22Rv1 (cell line): ENCODE results near the gene AIRE.

ENCODE experiments used
- CTCF ChIP-seq: fragments of 450-650 bp; IDR thresholded peaks from 2 replicates; pipeline ENCODE4 v1.5.1; 2017; ENCODE audit warnings: mild to moderate bottlenecking
- ZFX ChIP-seq: fragments of 450-650 bp; IDR thresholded peaks from 2 replicates; pipeline ENCODE4 v1.6.1; 2017; ENCODE audit warnings: antibody characterized with exemption, borderline replicate concordance

- TF ChIP-seq CTCF (no peak), ZFX (no peak)
Observed at GRCh38 chr21:44317241-44317782, 31.6 kb downstream of the AIRE start.
